Memory B cell (primary cell): ENCODE measurements around the gene LMAN1L.
A peak's percentile ranks its signal among the peaks of the same experiment; 100 is the strongest.

Experiments used
- ATAC-seq: fragments of 150-1000 bp; cut with Tn5 transposase; 2 replicates; pipeline ENCODE4 v1.10.0; 2021; ENCODE audit warnings: low read depth, mild to moderate bottlenecking, moderate library complexity
- DNase-seq, 2 donors: peaks; one replicate each; pipeline ENCODE4 v3.0.0; 2022; ENCODE audit warnings: low spot score in 2 of 2
- H3K27ac Mint-ChIP-seq: one replicate; pipeline ENCODE4 v1.8.0; 2022; ENCODE audit warnings: mild to moderate bottlenecking, moderate library complexity, mixed read lengths
- H3K27me3 Mint-ChIP-seq: one replicate; pipeline ENCODE4 v1.8.0; 2022; ENCODE audit warnings: mixed read lengths
- H3K36me3 Mint-ChIP-seq: one replicate; pipeline ENCODE4 v1.8.0; 2022; ENCODE audit warnings: mild to moderate bottlenecking, mixed read lengths
- H3K4me1 Mint-ChIP-seq: one replicate; pipeline ENCODE4 v1.8.0; 2022; ENCODE audit warnings: mixed read lengths
- H3K4me3 Mint-ChIP-seq: one replicate; pipeline ENCODE4 v1.8.0; 2022; ENCODE audit warnings: mild to moderate bottlenecking, moderate library complexity, mixed read lengths
- H3K9me3 Mint-ChIP-seq: one replicate; pipeline ENCODE4 v1.8.0; 2022; ENCODE audit warnings: mixed read lengths

Gene LMAN1L

GRCh38 chr15:74786551-74787165, 26.0 kb upstream of the LMAN1L start:
- H3K27ac Mint-ChIP-seq, result peak overlapping the region; percentile 95
- peak overlapping the region; percentile 99 for H3K4me3 Mint-ChIP-seq
- no peaks in the 10 kb centered on the region for H3K27me3 Mint-ChIP-seq
- DNase-seq (no peak), ATAC-seq (no peak)
- no peaks in the 10 kb centered on the region for H3K9me3 Mint-ChIP-seq
- H3K4me1 Mint-ChIP-seq, result peaks cover 59% of the 10 kb centered on the region
- H3K36me3 Mint-ChIP-seq, result peaks cover 14% of the 10 kb centered on the region

GRCh38 chr15:74787251-74788041, 25.2 kb upstream of the LMAN1L start:
- peak overlapping the region; percentile 99 for H3K4me3 Mint-ChIP-seq
- no peaks in the 10 kb centered on the region for H3K27me3 Mint-ChIP-seq
- peaks cover 19% of the 10 kb centered on the region for H3K36me3 Mint-ChIP-seq
- peak overlapping the region; percentile 95 for H3K27ac Mint-ChIP-seq
- no peaks in the 10 kb centered on the region for H3K9me3 Mint-ChIP-seq
- DNase-seq (peak; percentile 82 to 90), ATAC-seq (peak; percentile 72)
- H3K4me1 Mint-ChIP-seq, result peaks cover 65% of the 10 kb centered on the region

GRCh38 chr15:74788042-74788682, 24.5 kb upstream of the LMAN1L start:
- DNase-seq (no peak), ATAC-seq (no peak)
- H3K9me3 Mint-ChIP-seq, result no peaks in the 10 kb centered on the region
- no peaks in the 10 kb centered on the region for H3K27me3 Mint-ChIP-seq
- H3K4me3 Mint-ChIP-seq, result peak overlapping the region; percentile 99
- peaks cover 15% of the 10 kb centered on the region for H3K36me3 Mint-ChIP-seq
- peaks cover 70% of the 10 kb centered on the region for H3K4me1 Mint-ChIP-seq
- H3K27ac Mint-ChIP-seq, result peak overlapping the region; percentile 95

GRCh38 chr15:74788683-74789151, 23.9 kb upstream of the LMAN1L start:
- ATAC-seq (peak; percentile 28), DNase-seq (peak in 1 of 2 donors; percentile 55)
- H3K4me1 Mint-ChIP-seq, result peaks cover 72% of the 10 kb centered on the region
- H3K9me3 Mint-ChIP-seq, result no peaks in the 10 kb centered on the region
- peaks cover 17% of the 10 kb centered on the region for H3K36me3 Mint-ChIP-seq
- H3K27me3 Mint-ChIP-seq, result no peaks in the 10 kb centered on the region
- H3K4me3 Mint-ChIP-seq, result peak overlapping the region; percentile 99
- H3K27ac Mint-ChIP-seq, result peak overlapping the region; percentile 95

- H3K27ac Mint-ChIP-seq, result peak overlapping the region; percentile 95
- DNase-seq, result peak in 1 of 2 donors; percentile 56
- peak; percentile 30 for ATAC-seq
- H3K36me3 Mint-ChIP-seq, result peaks cover 17% of the 10 kb centered on the region
- peaks cover 67% of the 10 kb centered on the region for H3K4me1 Mint-ChIP-seq
- H3K9me3 Mint-ChIP-seq, result no peaks in the 10 kb centered on the region
- H3K4me3 Mint-ChIP-seq, result peak overlapping the region; percentile 99
- no peaks in the 10 kb centered on the region for H3K27me3 Mint-ChIP-seq
These were observed 23.4 kb upstream of the LMAN1L start for GRCh38 chr15:74789171-74789631.

- H3K36me3 Mint-ChIP-seq, result peaks cover 13% of the 10 kb centered on the region
- no peak for ATAC-seq
- peak overlapping the region; percentile 95 for H3K27ac Mint-ChIP-seq
- no peak for DNase-seq
- no peaks in the 10 kb centered on the region for H3K9me3 Mint-ChIP-seq
- H3K27me3 Mint-ChIP-seq, result no peaks in the 10 kb centered on the region
- H3K4me3 Mint-ChIP-seq, result peak overlapping the region; percentile 99
- H3K4me1 Mint-ChIP-seq, result peaks cover 64% of the 10 kb centered on the region
These were observed 22.9 kb upstream of the LMAN1L start for GRCh38 chr15:74789741-74790079.

GRCh38 chr15:74790080-74790916, 22.3 kb upstream of the LMAN1L start:
- ATAC-seq (peak; percentile 27), DNase-seq (peak in 1 of 2 donors; percentile 54)
- Mint-ChIP-seq H3K27ac (peak overlapping the region; percentile 95), H3K4me1 (peaks cover 64% of the 10 kb centered on the region), H3K36me3 (peaks cover 13% of the 10 kb centered on the region), H3K4me3 (peak overlapping the region; percentile 99), H3K9me3 (no peaks in the 10 kb centered on the region), H3K27me3 (no peaks in the 10 kb centered on the region)

- H3K9me3 Mint-ChIP-seq, result no peaks in the 10 kb centered on the region
- peak overlapping the region; percentile 99 for H3K4me3 Mint-ChIP-seq
- DNase-seq (no peak), ATAC-seq (no peak)
- peak overlapping the region; percentile 95 for H3K27ac Mint-ChIP-seq
- no peaks in the 10 kb centered on the region for H3K27me3 Mint-ChIP-seq
- H3K36me3 Mint-ChIP-seq, result peaks cover 15% of the 10 kb centered on the region
- H3K4me1 Mint-ChIP-seq, result peaks cover 64% of the 10 kb centered on the region
These were observed 21.6 kb upstream of the LMAN1L start for GRCh38 chr15:74791007-74791406.

GRCh38 chr15:74791667-74792066, 21.0 kb upstream of the LMAN1L start:
- ATAC-seq (no peak), DNase-seq (no peak)
- Mint-ChIP-seq H3K9me3 (no peaks in the 10 kb centered on the region), H3K4me1 (peaks cover 64% of the 10 kb centered on the region), H3K4me3 (peak overlapping the region; percentile 85), H3K36me3 (peaks cover 18% of the 10 kb centered on the region), H3K27me3 (no peaks in the 10 kb centered on the region), H3K27ac (peak overlapping the region; percentile 92)

- H3K36me3 Mint-ChIP-seq, result peaks cover 20% of the 10 kb centered on the region
- H3K27me3 Mint-ChIP-seq, result no peaks in the 10 kb centered on the region
- ATAC-seq (no peak), DNase-seq (no peak)
- H3K4me3 Mint-ChIP-seq, result peak overlapping the region; percentile 85
- H3K27ac Mint-ChIP-seq, result peak overlapping the region; percentile 92
- H3K9me3 Mint-ChIP-seq, result no peaks in the 10 kb centered on the region
- H3K4me1 Mint-ChIP-seq, result peaks cover 63% of the 10 kb centered on the region
These were observed 20.2 kb upstream of the LMAN1L start for GRCh38 chr15:74792227-74793016.

- peak; percentile 28 for ATAC-seq
- Mint-ChIP-seq H3K4me1 (peaks cover 64% of the 10 kb centered on the region), H3K27ac (peak overlapping the region; percentile 92), H3K27me3 (no peaks in the 10 kb centered on the region), H3K36me3 (peaks cover 24% of the 10 kb centered on the region), H3K9me3 (no peaks in the 10 kb centered on the region), H3K4me3 (peak overlapping the region; percentile 73)
- peak in 1 of 2 donors; percentile 65 for DNase-seq
These were observed 19.3 kb upstream of the LMAN1L start for GRCh38 chr15:74793135-74794028.

- Mint-ChIP-seq H3K36me3 (peaks cover 24% of the 10 kb centered on the region), H3K9me3 (no peaks in the 10 kb centered on the region), H3K27me3 (no peaks in the 10 kb centered on the region), H3K4me3 (peak overlapping the region; percentile 61), H3K4me1 (peaks cover 67% of the 10 kb centered on the region), H3K27ac (peak overlapping the region; percentile 83)
- DNase-seq (no peak), ATAC-seq (no peak)
These were observed 18.2 kb upstream of the LMAN1L start for GRCh38 chr15:74794248-74794969.
